Measurements from ENCODE around the gene BRAF. TPM values are rescaled to one million over a fixed set of nuclear protein-coding genes. Genes with fewer than 3 reads are reported as not detected.
"Not testable (repeated sequence)": the region's sequence is repeated elsewhere in the genome, so short reads cannot be mapped to it uniquely, and the experiment has no call there.

BRAF gene
- total RNA-seq, 2 experiments from 2014 or later, result 25.1 to 33.3 TPM

GRCh38 chr7:140765441-140765840, 159.3 kb downstream of the BRAF start:
- H3K4me3 Mint-ChIP-seq; DNase-seq; H3K27ac Mint-ChIP-seq; ATAC-seq; CTCF ChIA-PET; H3K4me1 Mint-ChIP-seq; H3K9me3 Mint-ChIP-seq (ENCODE audit: low read depth); H3K27me3 Mint-ChIP-seq: not testable (repeated sequence)
- peaks cover 22% of the 10 kb centered on the region for H3K36me3 Mint-ChIP-seq

- ATAC-seq; H3K27ac Mint-ChIP-seq; H3K27me3 Mint-ChIP-seq; H3K9me3 Mint-ChIP-seq (ENCODE audit: low read depth); CTCF ChIA-PET; DNase-seq; H3K4me3 Mint-ChIP-seq; H3K4me1 Mint-ChIP-seq: not testable (repeated sequence)
- peaks cover 29% of the 10 kb centered on the region for H3K36me3 Mint-ChIP-seq
Measured at GRCh38 chr7:140763166-140763565, 161.6 kb downstream of the BRAF start.

- H3K27me3 Mint-ChIP-seq; H3K4me3 Mint-ChIP-seq; H3K4me1 Mint-ChIP-seq; DNase-seq; ATAC-seq; H3K9me3 Mint-ChIP-seq (ENCODE audit: low read depth); H3K27ac Mint-ChIP-seq; CTCF ChIA-PET: not testable (repeated sequence)
- peaks cover 21% of the 10 kb centered on the region for H3K36me3 Mint-ChIP-seq
Measured at GRCh38 chr7:140761375-140761774, 163.4 kb downstream of the BRAF start.

DNA sequence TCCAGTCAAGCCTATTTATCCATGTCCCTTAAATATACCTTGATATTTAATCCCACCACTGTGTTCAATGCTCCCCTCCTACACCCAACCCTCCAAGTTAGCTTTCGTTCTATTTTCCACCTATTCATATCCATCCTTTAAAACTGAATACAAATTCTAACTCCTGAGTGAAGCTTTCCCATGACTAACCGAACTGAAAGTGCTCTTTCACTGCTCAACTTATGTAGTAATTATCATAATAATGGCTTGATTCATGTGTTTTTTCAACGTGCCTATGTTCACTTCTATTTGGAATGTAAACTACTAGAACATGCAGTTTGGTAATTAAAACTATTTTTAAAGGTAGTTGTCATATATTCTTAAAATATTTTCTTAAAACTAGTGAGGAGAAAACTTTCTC, 170.2 kb downstream of the BRAF start:
- CTCF ChIA-PET, result no interaction called here
- H3K27me3 Mint-ChIP-seq, result no peaks in the 10 kb centered on the region
- no peaks in the 10 kb centered on the region for H3K9me3 Mint-ChIP-seq (ENCODE audit: low read depth)

GRCh38 chr7:140752533-140752932, 172.2 kb downstream of the BRAF start:
- H3K27ac Mint-ChIP-seq, result no peak overlapping the region
- no peaks in the 10 kb centered on the region for H3K4me1 Mint-ChIP-seq
- DNase-seq, result no peak
- no peak overlapping the region for H3K4me3 Mint-ChIP-seq
- H3K36me3 Mint-ChIP-seq, result peaks cover 7% of the 10 kb centered on the region
- no peaks in the 10 kb centered on the region for H3K9me3 Mint-ChIP-seq (ENCODE audit: low read depth)
- CTCF ChIA-PET, result no interaction called here
- no peaks in the 10 kb centered on the region for H3K27me3 Mint-ChIP-seq
- ATAC-seq, result no peak

More for the DNA sequence above, 170.2 kb downstream of the BRAF start:
- DNase-seq (no peak), ATAC-seq (no peak)
- no peak overlapping the region for H3K4me3 Mint-ChIP-seq
- H3K27ac Mint-ChIP-seq, result no peak overlapping the region
- no peaks in the 10 kb centered on the region for H3K4me1 Mint-ChIP-seq
- H3K36me3 Mint-ChIP-seq, result peaks cover 11% of the 10 kb centered on the region

DNA sequence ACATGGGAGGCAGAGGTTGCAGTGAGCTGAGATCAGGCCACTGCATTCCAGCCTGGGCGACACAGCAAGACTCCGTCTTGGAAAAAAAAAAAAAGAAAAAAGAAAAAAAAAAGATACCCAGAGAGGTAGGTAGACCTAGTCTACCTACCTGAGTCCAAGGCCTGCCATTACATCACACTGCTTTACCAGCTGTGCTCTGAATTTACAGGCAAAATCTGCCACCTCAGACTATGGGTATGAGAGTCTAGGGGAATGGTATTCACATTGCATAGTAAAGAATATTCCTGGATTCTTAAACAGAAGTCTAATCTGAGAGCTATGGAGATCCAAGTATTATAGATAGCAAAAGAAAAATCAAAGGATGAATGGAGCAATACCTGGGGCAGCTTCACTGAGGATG, 178.0 kb downstream of the BRAF start:
- Mint-ChIP-seq H3K27ac (no peak overlapping the region), H3K27me3 (no peaks in the 10 kb centered on the region), H3K4me1 (no peaks in the 10 kb centered on the region), H3K36me3 (peaks cover 13% of the 10 kb centered on the region), H3K4me3 (no peak overlapping the region), H3K9me3 (ENCODE audit: low read depth) (peaks cover 2% of the 10 kb centered on the region)
- ATAC-seq, result no peak
- no peak for DNase-seq
- CTCF ChIA-PET, result interaction anchor here (1.3 kb wide), 1 partner anchor 94 kb away, joined by 4 read pairs; no protein-coding TSS in a partner anchor

GRCh38 chr7:140745266-140746058, 179.3 kb downstream of the BRAF start:
- DNase-seq, result no peak
- no peak overlapping the region for H3K27ac Mint-ChIP-seq
- no peaks in the 10 kb centered on the region for H3K4me1 Mint-ChIP-seq
- H3K27me3 Mint-ChIP-seq, result no peaks in the 10 kb centered on the region
- CTCF ChIA-PET, result interaction anchor here (1.3 kb wide), 1 partner anchor 92 kb away, joined by 4 read pairs; no protein-coding TSS in a partner anchor
- peaks cover 13% of the 10 kb centered on the region for H3K36me3 Mint-ChIP-seq
- no peak overlapping the region for H3K4me3 Mint-ChIP-seq
- peaks cover 2% of the 10 kb centered on the region for H3K9me3 Mint-ChIP-seq (ENCODE audit: low read depth)
- ATAC-seq, result no peak

DNA sequence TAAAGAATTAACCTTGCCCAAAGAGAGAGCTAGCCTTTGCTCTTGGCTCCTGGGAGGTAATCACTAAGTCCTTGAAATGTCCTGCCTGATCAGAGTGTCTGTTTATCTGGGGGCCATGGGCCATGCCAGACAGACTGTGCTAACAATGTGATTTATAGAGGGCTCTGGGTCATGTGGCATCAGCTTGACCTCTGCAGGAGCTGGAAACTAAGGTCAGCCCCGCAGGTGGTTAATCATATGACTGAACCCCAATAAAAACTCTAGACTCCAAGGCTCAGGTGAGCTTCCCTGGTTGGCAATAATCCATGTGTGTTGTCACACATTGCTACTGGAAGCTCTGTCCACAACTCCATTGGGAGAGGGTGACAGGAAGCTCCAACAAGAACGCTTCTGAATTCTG, 180.7 kb downstream of the BRAF start:
- ATAC-seq (no peak), DNase-seq (no peak)
- Mint-ChIP-seq H3K36me3 (peaks cover 19% of the 10 kb centered on the region), H3K4me3 (no peak overlapping the region), H3K4me1 (no peaks in the 10 kb centered on the region), H3K27ac (no peak overlapping the region), H3K27me3 (no peaks in the 10 kb centered on the region), H3K9me3 (ENCODE audit: low read depth) (peaks cover 2% of the 10 kb centered on the region)
- CTCF ChIA-PET, result no interaction called here

DNA sequence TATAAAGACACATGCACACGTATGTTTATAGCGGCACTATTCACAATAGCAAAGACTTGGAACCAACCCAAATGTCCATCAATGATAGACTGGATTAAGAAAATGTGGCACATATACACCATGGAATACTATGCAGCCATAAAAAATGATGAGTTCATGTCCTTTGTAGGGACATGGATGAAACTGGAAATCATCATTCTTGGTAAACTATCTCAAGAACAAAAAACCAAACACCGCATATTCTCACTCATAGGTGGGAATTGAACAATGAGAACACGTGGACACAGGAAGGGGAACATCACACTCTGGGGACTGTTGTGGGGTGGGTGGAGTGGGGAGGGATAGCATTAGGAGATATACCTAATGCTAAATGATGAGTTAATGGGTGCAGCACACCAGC, 181.5 kb downstream of the BRAF start:
- H3K27ac Mint-ChIP-seq; H3K27me3 Mint-ChIP-seq; H3K9me3 Mint-ChIP-seq (ENCODE audit: low read depth); DNase-seq; H3K4me1 Mint-ChIP-seq; CTCF ChIA-PET; H3K4me3 Mint-ChIP-seq; ATAC-seq: not testable (repeated sequence)
- peaks cover 19% of the 10 kb centered on the region for H3K36me3 Mint-ChIP-seq

DNA sequence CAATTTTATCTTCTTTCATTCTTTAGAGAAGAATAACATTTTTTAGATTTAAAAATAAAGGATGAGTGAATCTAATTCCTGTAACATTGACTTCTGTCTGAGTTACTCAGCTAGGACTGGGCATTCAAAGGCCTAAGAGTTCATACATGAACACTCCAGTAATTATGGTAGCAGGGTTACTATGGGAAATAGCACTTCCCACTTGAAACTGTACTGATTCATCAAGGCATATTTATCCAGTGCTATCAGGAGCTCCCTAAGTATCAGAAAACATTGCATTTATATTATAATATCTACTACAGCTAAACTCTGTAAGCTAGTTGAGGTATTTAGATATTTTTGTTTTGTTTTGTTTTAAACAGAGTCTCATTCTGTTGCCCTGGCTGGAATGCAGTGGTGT, 186.4 kb downstream of the BRAF start:
- CTCF ChIA-PET, result interaction anchor here (0.5 to 1.3 kb wide), 3 partner anchors 15 to 132 kb away, joined by 3 to 5 read pairs (median 3); no protein-coding TSS in a partner anchor
- DNase-seq, result no peak
- no peak for ATAC-seq
- Mint-ChIP-seq H3K4me3 (no peak overlapping the region), H3K27me3 (no peaks in the 10 kb centered on the region), H3K27ac (no peak overlapping the region), H3K4me1 (peaks cover 2% of the 10 kb centered on the region), H3K36me3 (peaks cover 18% of the 10 kb centered on the region), H3K9me3 (ENCODE audit: low read depth) (peaks cover 2% of the 10 kb centered on the region)

DNA sequence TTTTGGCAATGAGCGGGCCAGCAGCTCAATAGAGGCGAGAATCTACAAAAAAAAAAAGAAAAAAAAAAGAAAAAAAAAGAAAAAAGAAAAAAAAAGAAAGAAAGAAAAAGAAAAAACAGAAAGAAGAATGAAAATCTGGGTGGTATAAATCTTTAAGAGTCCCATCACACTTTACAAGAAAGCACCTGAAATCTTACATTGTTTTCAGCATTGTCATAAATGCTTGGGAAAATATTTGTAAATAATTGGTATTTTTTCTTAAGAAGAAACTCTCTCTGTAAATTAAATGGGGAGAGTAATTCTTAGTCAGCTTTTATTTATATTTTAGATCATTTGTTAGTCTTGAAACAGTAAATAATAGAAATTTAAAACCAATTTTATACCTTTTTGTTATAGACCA, 190.0 kb downstream of the BRAF start:
- H3K9me3 Mint-ChIP-seq (ENCODE audit: low read depth), result no peaks in the 10 kb centered on the region

DNA sequence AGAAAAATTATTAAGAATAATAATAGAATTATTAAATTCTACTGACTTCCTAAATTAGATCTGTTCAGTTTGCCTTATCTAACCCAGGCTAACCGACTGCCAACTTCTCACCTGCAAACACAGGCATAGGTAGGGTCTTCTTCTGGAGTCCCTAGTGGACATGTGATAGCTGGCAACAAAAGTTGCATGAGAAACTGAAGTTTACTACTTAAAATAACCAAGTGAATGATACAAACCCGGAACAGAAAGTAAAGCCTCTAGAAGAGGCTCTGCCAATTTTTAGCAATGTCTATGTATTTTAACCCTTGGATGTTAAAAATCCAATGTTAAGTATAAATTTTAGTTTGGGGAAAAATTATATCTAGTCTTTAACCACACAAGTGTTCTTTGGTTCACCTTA, 190.6 kb downstream of the BRAF start:
- Mint-ChIP-seq H3K4me1 (peaks cover 2% of the 10 kb centered on the region), H3K36me3 (peaks cover 8% of the 10 kb centered on the region), H3K9me3 (ENCODE audit: low read depth) (no peaks in the 10 kb centered on the region), H3K27ac (no peak overlapping the region), H3K27me3 (no peaks in the 10 kb centered on the region), H3K4me3 (no peak overlapping the region)
- ATAC-seq (no peak), DNase-seq (no peak)
- CTCF ChIA-PET, result no interaction called here

More for the DNA sequence above, 190.0 kb downstream of the BRAF start:
- Mint-ChIP-seq H3K4me3 (no peak overlapping the region), H3K27ac (no peak overlapping the region), H3K27me3 (no peaks in the 10 kb centered on the region), H3K36me3 (peaks cover 12% of the 10 kb centered on the region), H3K4me1 (peaks cover 2% of the 10 kb centered on the region)
- CTCF ChIA-PET, result no interaction called here
- no peak for DNase-seq
- ATAC-seq, result no peak

GRCh38 chr7:140732416-140732815, 192.3 kb downstream of the BRAF start:
- Mint-ChIP-seq H3K9me3 (ENCODE audit: low read depth) (no peaks in the 10 kb centered on the region), H3K4me1 (no peaks in the 10 kb centered on the region), H3K36me3 (peaks cover 6% of the 10 kb centered on the region), H3K4me3 (no peak overlapping the region), H3K27ac (no peak overlapping the region), H3K27me3 (no peaks in the 10 kb centered on the region)
- ATAC-seq, result no peak
- no peak for DNase-seq
- CTCF ChIA-PET, result no interaction called here

- no peak for ATAC-seq
- Mint-ChIP-seq H3K9me3 (ENCODE audit: low read depth) (no peaks in the 10 kb centered on the region), H3K36me3 (no peaks in the 10 kb centered on the region), H3K27me3 (no peaks in the 10 kb centered on the region), H3K4me3 (no peak overlapping the region), H3K4me1 (peaks cover 14% of the 10 kb centered on the region), H3K27ac (no peak overlapping the region)
- no peak for DNase-seq
- CTCF ChIA-PET, result interaction anchor here (0.8 to 1.1 kb wide), 3 partner anchors 14 to 287 kb away, joined by 3 to 4 read pairs (median 3); no protein-coding TSS in a partner anchor
Measured at GRCh38 chr7:140726281-140726680, 198.4 kb downstream of the BRAF start.
